Hematopoietic multipotent progenitor cell (in vitro differentiated cells): ENCODE data around the gene HSPB3. TPM values are rescaled to one million over a fixed set of nuclear protein-coding genes. Genes with fewer than 3 reads are reported as not detected.
"Not testable (repeated sequence)": the region's sequence is repeated elsewhere in the genome, so short reads cannot be mapped to it uniquely, and the experiment has no call there.

Experiments used
- DNase-seq, 3 donors: peaks; one replicate each; pipeline ENCODE4 v3.0.0-alpha.2; 2011 to 2015; ENCODE audit warnings: low read depth in 2 of 3, low spot score in 2 of 3
- total RNA-seq: library from RNA; depleted of rRNA; stranded (reverse); fragments of >200 nt; gene quantifications from one replicate; pipeline ENCODE4 v1.2.3, GENCODE V29; 2012

The HSPB3 gene, protein sequence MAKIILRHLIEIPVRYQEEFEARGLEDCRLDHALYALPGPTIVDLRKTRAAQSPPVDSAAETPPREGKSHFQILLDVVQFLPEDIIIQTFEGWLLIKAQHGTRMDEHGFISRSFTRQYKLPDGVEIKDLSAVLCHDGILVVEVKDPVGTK
- not detected for total RNA-seq

DNA sequence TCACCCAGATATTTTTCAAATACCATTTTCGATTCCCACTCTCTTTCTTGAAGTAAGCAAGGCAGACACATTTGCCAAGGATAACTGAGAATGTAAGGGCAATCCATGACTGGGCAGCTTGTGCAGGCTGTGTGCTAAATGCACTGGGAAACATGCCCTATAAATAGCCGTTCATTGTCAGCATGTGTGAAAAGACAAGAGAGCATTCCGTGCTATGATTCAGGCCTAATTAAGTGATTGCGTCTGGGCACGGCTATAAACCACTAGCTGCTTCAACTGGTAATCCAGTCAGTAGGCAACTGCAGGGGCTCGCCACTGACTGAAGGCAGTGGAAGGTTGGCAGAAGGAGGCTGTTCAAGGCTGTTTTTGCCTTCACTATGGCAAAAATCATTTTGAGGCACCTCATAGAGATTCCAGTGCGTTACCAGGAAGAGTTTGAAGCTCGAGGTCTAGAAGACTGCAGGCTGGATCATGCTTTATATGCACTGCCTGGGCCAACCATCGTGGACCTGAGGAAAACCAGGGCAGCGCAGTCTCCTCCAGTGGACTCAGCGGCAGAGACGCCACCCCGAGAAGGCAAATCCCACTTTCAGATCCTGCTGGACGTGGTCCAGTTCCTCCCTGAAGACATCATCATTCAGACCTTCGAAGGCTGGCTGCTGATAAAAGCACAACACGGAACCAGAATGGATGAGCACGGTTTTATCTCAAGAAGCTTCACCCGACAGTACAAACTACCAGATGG, at the start of gene HSPB3:
Gene HSPB3, plus strand, starts transcription at position 287 of the 745 bp plus-strand sequence. Its CDS starts 91 bp downstream, at position 378.
- DNase-seq: no peak

DNA sequence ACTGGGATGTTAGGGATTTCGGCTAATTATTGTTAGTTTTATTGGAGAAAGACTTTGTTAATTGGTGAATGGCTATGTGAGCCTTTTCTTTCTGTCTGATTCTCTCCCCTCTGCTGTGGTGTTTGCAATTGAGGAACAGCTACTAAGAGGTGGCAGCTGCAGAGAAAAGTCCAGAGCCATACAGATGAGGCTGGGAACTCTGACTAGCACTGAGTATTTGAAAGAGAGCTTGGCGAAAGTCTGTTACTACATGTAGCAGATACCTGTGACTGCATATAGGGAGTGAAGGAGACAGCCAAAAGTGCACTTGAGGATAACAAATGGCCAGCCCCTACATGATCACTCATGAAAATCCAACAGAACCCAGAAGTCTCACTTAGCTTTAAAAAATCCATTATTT, 44.3 kb upstream of the HSPB3 start:
- no peak for DNase-seq

DNA sequence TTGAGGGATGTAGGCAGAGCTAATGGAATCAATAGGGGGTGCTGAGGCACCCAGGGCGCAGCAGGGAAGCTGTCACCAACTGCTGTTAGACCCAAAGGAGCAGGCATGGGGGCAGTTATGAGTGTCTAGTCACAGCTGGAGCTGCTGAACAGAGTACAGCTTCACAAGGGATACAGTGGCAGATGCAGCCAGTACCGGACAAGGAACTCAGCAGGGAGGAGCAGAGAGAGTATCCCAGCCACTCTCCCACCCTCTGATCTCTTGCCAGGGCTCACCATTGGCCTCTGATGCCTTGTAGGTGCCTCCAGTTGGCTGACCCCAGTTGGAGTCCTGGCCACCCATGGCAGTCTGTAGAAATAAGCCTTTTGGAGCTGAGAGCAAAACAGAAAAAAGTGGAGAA, 42.6 kb upstream of the HSPB3 start:
- DNase-seq: no peak

DNA sequence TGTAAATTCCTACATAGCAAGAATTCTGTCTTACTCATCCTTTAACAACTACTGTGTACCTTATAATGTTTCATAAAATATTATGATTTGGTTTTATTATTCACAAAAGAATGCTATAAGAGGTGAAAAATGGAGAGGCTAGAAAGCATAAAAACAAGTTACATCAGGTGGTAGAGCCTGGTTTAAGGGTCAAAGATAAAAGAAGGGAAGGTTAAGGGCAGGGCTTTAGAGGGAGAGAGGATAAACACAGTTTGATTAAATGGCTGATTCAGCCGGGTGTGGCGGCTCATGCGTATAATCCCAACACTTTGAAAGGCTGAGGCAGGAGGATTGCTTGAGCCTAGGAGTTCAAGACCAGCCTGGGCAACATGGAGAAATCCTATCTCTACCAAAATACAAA, 40.4 kb upstream of the HSPB3 start:
- no peak for DNase-seq

DNA sequence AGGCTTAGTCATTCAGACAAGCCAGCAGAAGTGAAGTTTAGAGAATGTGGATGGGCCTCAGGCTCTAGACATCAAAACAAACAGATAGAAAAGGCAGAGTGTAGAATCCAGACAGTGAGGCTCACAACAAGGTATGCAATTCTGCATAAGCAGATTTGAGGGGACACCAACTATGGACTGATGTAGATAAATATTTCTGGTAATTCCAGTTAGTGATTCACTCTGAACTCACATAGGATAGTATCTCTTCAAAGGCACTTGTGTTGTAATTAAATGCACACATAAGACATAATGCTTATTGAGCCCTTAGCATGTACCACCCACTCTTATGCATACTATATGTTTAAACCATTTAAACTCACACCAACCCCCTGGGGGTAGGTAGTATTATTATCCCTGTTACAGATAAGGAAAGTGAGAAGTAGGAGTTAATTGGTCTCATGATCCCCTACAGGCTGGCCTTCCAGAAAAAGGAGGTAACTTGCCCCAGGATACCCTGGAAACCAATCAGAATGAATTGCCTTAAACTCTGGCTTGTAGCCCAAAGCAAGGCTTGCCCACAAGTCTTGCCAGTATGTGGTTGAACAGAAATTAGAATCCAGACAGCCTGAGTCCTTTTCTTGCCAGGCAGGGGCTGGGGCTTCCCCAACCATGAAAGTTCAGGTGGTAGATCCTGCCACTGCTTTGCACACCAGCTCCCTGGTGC, 39.5 kb upstream of the HSPB3 start:
- no peak for DNase-seq

DNA sequence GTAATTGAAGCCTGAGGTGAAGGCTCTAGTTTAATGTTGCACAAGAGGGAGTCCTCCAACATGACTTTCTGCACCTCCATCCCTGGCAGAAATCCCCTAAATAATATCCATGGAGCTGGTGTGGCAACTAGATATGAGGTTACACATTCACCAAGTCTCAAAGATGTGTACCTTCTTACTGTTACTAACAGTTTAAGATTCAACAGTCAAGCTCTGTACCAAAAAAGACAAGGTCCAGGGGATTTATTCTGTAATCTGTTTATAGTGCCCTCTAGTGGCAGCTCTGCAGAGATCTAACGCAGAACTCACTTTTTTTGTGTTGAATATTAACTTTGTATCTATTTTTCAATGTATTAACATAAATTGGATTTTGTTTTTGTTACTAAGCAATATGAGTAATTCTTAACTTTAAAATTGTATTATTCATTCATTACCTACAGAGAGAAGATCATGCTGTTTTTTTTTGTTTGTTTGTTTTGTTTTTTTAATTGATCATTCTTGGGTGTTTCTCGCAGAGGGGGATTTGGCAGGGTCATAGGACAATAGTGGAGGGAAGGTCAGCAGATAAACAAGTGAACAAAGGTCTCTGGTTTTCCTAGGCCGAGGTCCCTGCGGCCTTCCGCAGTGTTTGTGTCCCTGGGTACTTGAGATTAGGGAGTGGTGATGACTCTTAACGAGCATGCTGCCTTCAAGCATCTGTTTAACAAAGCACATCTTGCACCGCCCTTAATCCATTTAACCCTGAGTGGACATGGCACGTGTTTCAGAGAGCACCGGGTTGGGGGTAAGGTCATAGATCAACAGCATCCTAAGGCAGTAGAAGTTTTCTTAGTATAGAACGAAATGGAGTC, 35.7 kb upstream of the HSPB3 start:
- DNase-seq: peak; percentile 11 to 73 (median 41)

DNA sequence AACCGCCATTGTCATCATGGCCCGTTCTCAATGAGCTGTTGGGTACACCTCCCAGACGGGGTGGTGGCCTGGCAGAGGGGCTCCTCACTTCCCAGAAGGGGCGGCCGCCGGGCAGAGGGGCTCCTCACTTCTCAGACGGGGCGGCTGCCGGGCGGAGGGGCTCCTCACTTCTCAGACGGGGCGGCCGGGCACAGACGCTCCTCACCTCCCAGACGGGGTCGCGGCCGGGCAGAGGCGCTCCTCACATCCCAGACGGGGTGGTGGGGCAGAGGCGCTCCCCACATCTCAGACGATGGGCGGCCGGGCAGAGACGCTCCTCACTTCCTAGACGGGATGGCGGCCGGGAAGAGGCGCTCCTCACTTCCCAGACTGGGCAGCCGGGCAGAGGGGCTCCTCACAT, 35.0 kb upstream of the HSPB3 start:
- DNase-seq: not testable (repeated sequence)

DNA sequence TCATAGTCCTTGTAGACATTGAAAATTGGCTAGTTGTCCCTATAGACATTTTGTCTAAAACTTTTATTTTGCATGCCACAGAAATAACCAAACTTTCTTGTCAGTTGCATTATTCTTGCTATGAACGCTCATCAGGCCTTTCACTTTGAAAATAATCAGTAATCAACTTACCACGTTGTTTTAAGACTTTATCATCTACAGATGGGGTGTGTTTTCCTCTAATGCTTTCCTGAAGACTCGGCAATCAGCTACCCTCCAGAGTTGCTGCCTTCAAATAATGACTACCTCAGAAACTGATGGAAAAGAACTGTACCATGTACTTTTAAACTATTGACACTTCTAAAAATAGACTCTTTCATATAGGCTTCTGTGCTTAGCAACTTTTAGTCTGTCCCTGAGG, 33.5 kb upstream of the HSPB3 start:
- no peak for DNase-seq

DNA sequence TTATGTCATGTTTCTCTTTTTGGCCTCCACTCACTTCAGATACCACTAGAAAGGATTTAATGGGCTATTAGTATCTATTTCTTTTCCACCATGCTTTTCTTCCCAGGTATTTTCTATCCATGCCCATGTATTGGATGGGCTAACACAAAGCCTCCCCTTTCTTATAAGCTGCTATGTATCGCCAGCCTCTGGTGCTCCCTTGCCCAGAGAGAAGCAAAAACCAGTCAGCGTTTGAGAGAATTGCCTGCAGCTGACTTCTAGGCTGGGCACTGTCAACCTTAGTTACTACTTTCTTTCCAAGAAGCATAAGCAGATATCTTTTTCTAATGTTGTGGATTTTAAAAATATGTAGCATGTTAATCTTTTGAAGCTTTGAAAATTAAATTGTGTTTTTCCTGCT, 30.2 kb upstream of the HSPB3 start:
- DNase-seq: no peak

DNA sequence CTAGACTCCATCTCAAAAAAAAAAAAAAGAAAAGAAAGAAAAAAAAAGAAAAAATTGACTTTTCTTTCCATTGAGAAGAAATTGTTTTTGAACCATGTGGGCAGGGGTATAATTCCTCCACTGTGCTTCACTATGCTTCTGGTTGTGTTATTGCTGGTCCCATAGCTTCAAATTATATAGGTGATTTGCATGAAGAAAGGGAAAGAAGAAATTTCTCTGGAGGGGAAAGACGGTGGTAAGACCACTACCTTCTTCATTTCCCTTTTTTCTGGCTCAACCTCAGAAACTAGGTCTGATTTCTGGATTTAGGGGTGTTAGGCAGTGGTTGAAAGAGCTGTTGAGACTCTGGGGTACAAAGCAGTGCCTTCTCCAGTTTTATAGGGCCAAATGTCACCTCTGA, 29.3 kb upstream of the HSPB3 start:
- no peak for DNase-seq

DNA sequence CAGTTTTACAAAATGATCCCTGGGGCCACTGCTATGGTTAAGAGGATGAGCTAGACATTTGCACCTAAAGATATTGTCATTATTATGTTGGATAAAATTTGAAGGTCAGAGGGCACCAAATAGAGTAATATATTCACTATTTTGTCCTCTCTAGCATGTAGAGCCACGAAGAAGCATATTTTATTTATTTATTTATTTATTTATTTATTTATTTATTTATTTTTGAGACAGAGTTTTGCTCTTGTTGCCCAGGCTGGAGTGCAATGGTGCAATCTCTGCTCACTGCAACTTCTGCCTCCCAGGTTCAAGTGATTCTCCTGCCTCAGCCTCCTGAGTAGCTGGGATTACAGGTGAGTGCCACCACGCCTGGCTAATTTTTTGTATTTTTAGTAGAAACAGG, 20.8 kb upstream of the HSPB3 start:
- not testable (repeated sequence) for DNase-seq

DNA sequence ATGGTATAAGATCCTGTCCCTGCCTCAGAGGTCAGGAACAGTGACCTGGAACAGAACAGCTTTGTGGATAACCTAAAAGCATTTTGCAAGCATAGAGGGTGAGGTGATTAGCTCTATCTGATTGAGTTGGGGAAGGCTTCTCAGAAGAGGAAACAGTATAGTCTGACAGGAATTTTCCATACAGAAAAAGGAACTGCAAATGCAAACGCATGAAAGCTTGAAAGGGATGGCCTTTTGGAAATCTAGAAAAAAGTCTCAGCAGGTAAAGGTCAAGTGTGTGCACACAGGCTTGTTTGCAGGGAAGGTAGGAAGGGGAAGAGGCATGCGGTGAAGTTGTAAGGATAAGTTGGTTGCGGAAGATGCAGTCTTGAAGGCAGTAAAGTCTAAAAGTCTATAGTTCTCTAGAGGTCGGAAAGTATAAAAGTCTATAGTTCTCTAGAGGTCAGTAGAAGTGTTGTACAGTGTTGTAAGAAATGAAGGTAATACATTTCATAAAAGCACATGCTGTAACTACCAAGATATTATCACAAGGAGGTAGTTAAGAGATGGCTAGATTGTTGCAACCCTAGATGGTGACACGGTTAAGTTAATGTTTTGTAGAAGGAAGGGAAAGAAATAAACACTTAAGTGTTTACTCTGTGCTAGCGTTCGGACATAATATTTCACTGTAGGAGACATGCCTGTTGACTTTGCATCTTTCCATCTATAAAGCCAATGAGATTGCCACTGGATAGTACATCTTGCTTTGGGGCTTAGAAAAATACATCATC, 16.7 kb upstream of the HSPB3 start:
- DNase-seq: peak in 1 of 3 donors; percentile 11

DNA sequence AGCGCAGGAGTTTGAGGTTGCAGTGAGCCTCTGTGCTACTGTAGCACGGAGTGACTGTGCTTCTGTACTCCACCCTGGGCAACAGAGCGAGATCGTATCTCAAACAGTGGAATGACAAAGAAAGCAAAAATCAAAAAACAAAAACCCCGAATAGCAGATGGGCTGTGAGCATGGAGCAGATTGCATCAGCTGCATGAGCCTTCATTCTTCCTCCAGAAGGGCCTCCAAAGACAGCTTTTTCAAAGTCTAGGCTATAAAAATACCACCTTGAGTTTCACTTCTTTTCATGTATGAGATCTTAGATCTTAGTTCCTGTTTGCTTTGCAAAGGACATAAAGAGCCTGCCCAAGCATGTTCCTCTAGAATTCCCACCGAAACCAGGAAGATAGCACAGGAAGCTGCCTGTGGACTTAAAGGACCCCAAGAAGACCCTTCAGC, 15.0 kb upstream of the HSPB3 start:
- DNase-seq: no peak

DNA sequence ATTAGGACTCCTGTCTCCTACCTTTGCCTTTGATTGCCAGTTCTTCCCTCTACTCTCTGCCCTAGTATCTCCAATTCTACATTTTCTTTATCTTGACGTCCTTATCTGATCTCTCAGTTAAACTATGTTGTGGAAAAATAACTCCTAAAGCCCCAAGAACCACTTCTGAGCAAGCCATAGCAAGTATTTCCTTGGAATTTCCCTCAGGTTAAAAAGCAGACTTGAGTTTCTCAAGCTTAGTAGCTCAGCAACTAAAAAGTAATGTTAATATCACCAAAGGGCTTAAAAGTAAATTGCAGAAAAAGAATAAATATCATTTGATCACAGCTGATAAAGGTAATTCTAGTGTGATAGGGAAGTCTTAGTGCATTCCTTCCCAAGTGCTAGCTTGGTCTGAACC, 13.2 kb upstream of the HSPB3 start:
- no peak for DNase-seq

DNA sequence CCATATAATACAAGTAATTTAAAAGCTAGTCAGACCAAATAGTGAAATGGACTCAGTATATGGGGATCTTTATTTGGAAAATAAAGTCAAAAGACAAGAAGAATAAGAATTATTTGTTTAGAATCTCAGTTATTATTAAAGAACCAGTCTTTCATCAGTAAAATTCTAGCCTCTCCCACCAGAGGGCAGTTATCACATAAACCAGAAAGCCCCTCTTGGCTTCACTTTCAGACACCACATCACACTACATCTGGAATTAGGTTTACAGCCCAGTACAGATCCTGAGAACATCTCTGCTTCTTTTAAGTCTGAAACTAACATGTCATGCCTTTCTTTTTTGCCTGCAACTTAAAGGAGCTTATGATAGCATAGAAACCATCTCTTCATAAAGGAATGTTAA, 12.2 kb upstream of the HSPB3 start:
- DNase-seq: peak in 2 of 3 donors; percentile 14 to 60

DNA sequence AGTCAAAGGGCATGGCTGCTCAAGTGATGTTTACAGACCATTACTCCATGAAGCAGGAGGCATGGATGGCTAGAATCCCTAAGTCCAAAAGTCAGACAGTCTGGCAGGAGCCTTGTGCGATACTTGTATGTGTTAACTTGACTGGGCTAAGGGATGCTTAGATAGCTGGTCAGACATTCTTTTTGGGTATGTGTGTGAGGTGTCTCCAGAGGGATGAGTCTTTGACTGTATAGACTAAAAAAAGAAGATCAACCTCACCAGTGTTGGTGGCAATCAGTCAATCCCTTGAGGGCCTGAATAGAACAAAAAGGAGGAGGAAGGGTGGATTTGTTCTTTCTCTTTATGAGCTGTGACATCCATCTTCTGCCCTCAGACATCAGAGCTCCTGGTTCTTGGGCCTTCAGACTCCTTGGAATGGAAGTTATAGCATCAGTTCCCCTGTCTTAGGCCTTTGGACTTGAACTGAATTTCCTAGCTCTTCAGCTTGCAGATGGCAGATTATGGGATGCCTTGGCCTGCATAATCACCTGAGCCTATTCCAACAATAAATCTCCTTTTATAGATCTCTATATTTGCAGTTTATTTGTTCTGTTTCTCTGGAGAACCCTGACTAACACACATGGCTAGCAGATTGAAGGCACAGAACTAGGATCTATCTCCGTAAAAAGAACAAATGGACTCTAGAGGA, 9.7 kb upstream of the HSPB3 start:
- DNase-seq: no peak

DNA sequence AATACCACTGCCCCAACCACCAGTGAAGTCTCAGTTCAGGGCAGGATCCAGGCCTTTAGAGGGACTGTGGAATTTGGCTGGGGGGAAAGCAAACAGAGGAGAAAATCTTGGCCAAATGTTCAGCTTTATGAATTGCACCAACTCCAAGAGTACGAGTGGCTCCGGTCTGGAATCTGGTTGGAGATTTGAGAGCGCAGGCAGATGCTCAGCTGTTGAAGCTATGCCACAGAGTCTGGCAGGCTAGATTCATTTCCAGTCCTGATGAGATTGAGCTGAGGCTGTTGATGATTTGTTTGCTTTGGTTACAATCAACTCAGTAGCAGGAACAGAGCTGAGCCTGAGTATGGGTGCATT, 9.1 kb upstream of the HSPB3 start:
- DNase-seq: no peak

DNA sequence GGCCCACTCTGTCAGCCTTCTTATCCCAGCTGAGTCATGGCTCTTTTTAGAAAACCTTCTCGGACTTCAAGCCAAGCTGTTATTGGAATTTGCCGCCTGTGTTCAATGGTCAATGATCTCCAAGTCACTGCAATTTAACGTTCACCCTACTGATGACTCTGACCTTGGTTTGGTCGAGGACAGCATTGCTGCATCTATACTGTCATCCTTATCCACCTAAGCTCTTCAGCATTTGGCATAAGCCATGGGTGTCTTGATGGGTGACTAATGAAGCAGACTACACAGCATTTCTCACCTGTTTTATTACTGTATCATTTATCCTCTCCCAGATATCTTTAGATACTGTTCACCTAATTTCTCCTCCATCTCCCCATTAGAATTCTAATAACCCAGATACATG, 5.6 kb upstream of the HSPB3 start:
- no peak for DNase-seq

DNA sequence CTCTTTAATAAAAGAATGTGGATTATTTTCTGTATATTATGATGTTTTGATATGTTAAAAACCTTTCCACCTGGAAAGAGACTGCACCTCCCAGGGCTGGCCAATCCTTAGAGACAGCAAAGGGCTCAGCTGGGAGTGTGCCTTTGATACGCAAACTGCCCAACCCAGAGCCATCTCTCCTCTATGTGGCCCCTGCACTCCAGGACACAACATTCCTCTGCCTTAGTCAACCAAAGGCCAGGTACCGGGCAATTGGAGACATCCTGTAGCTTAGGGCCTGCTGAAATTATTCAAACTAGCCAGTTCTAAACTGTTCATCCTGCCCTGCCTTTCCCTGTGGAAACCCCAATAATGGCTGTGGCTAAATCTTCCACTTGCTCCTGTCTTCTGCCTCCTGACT, 5.0 kb upstream of the HSPB3 start:
- DNase-seq: no peak

DNA sequence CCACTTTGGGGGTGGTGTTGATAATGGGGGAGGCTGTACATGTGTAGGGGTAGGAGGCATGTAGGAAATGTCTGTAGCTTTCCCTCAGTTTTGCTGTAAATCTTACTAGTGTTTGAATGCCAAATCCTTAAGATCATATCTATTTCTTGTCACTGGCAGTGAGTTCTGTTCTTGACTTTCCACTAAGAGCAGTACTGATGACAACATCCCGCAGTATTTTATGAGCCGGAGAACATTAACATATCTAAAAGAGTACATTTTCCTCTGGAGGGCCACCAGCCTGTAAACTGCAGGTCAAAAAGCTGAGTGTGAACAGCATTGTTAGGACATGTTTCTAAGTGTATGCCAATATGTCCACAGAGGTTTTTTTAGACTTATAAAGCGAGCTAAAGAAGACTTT, 2.5 kb upstream of the HSPB3 start:
- no peak for DNase-seq
